ENCODE results near the gene KLHL29.

Gene KLHL29

GRCh38 chr2:23351388-23352141 lies 33.4 kb upstream of the KLHL29 start:
- H3K27ac ChIP-seq (ENCODE audit: low read length): no peak overlapping the region

GRCh38 chr2:23354554-23354953 lies 30.4 kb upstream of the KLHL29 start:
- Histone ChIP-seq H3K4me1 (ENCODE audit: control insufficient read depth in 1 of 2, insufficient read depth in 2 of 2, low read length in 2 of 2) (peaks cover 3 to 15% of the 10 kb centered on the region in 2 donors), H3K9me3 (ENCODE audit: control insufficient read depth in 1 of 2, low read length in 2 of 2) (no peaks in the 10 kb centered on the region), H3K27ac (ENCODE audit: low read length) (no peak overlapping the region), H3K27me3 (ENCODE audit: low read depth, low read length) (no peaks in the 10 kb centered on the region), H3K4me3 (ENCODE audit: low read depth in 1 of 2, low read length in 2 of 2) (no peak overlapping the region), H3K36me3 (ENCODE audit: control insufficient read depth in 1 of 2, insufficient read depth in 2 of 2, low read length in 2 of 2) (no peaks in the 10 kb centered on the region)

More at GRCh38 chr2:23351388-23352141, 33.4 kb upstream of the KLHL29 start:
- Histone ChIP-seq H3K4me1 (ENCODE audit: control insufficient read depth in 1 of 2, insufficient read depth in 2 of 2, low read length in 2 of 2) (peaks cover 3 to 15% of the 10 kb centered on the region in 2 donors), H3K4me3 (ENCODE audit: low read depth in 1 of 2, low read length in 2 of 2) (peak overlapping the region in 1 of 2 donors; percentile 30), H3K27me3 (ENCODE audit: low read depth, low read length) (no peaks in the 10 kb centered on the region), H3K36me3 (ENCODE audit: control insufficient read depth in 1 of 2, insufficient read depth in 2 of 2, low read length in 2 of 2) (no peaks in the 10 kb centered on the region), H3K9me3 (ENCODE audit: control insufficient read depth in 1 of 2, low read length in 2 of 2) (no peaks in the 10 kb centered on the region)

- Histone ChIP-seq H3K4me1 (ENCODE audit: control insufficient read depth in 1 of 2, insufficient read depth in 2 of 2, low read length in 2 of 2) (peaks cover 3 to 15% of the 10 kb centered on the region in 2 donors), H3K27ac (ENCODE audit: low read length) (no peak overlapping the region), H3K4me3 (ENCODE audit: low read depth in 1 of 2, low read length in 2 of 2) (no peak overlapping the region), H3K36me3 (ENCODE audit: control insufficient read depth in 1 of 2, insufficient read depth in 2 of 2, low read length in 2 of 2) (no peaks in the 10 kb centered on the region), H3K27me3 (ENCODE audit: low read depth, low read length) (no peaks in the 10 kb centered on the region), H3K9me3 (ENCODE audit: control insufficient read depth in 1 of 2, low read length in 2 of 2) (no peaks in the 10 kb centered on the region)
Measured at GRCh38 chr2:23355001-23355400, 30.0 kb upstream of the KLHL29 start.

- H3K9me3 ChIP-seq (ENCODE audit: control insufficient read depth in 1 of 2, low read length in 2 of 2): no peaks in the 10 kb centered on the region
- H3K27ac ChIP-seq (ENCODE audit: low read length): no peak overlapping the region
- H3K4me1 ChIP-seq (ENCODE audit: control insufficient read depth in 1 of 2, insufficient read depth in 2 of 2, low read length in 2 of 2): peaks cover 3% of the 10 kb centered on the region in 2 donors
- no peaks in the 10 kb centered on the region for H3K36me3 ChIP-seq (ENCODE audit: control insufficient read depth in 1 of 2, insufficient read depth in 2 of 2, low read length in 2 of 2)
- H3K27me3 ChIP-seq (ENCODE audit: low read depth, low read length): no peaks in the 10 kb centered on the region
- no peak overlapping the region for H3K4me3 ChIP-seq (ENCODE audit: low read depth in 1 of 2, low read length in 2 of 2)
Measured at GRCh38 chr2:23356711-23357110, 28.3 kb upstream of the KLHL29 start.

- peaks cover 0 to 3% of the 10 kb centered on the region in 2 donors for H3K4me1 ChIP-seq (ENCODE audit: control insufficient read depth in 1 of 2, insufficient read depth in 2 of 2, low read length in 2 of 2)
Measured at GRCh38 chr2:23359631-23360567, 25.1 kb upstream of the KLHL29 start.

GRCh38 chr2:23360571-23361125 lies 24.3 kb upstream of the KLHL29 start:
- H3K4me3 ChIP-seq (ENCODE audit: low read depth in 1 of 2, low read length in 2 of 2): no peak overlapping the region
- H3K4me1 ChIP-seq (ENCODE audit: control insufficient read depth in 1 of 2, insufficient read depth in 2 of 2, low read length in 2 of 2): peaks cover 0 to 3% of the 10 kb centered on the region in 2 donors
- no peaks in the 10 kb centered on the region for H3K36me3 ChIP-seq (ENCODE audit: control insufficient read depth in 1 of 2, insufficient read depth in 2 of 2, low read length in 2 of 2)
- no peak overlapping the region for H3K27ac ChIP-seq (ENCODE audit: low read length)
- H3K9me3 ChIP-seq (ENCODE audit: control insufficient read depth in 1 of 2, low read length in 2 of 2): no peaks in the 10 kb centered on the region
- no peaks in the 10 kb centered on the region for H3K27me3 ChIP-seq (ENCODE audit: low read depth, low read length)

More at GRCh38 chr2:23359631-23360567, 25.1 kb upstream of the KLHL29 start:
- H3K27me3 ChIP-seq (ENCODE audit: low read depth, low read length): no peaks in the 10 kb centered on the region
- no peak overlapping the region for H3K4me3 ChIP-seq (ENCODE audit: low read depth in 1 of 2, low read length in 2 of 2)
- H3K9me3 ChIP-seq (ENCODE audit: control insufficient read depth in 1 of 2, low read length in 2 of 2): no peaks in the 10 kb centered on the region
- H3K27ac ChIP-seq (ENCODE audit: low read length): no peak overlapping the region
- no peaks in the 10 kb centered on the region for H3K36me3 ChIP-seq (ENCODE audit: control insufficient read depth in 1 of 2, insufficient read depth in 2 of 2, low read length in 2 of 2)

- Histone ChIP-seq H3K27me3 (ENCODE audit: low read depth, low read length) (no peaks in the 10 kb centered on the region), H3K9me3 (ENCODE audit: control insufficient read depth in 1 of 2, low read length in 2 of 2) (no peaks in the 10 kb centered on the region), H3K27ac (ENCODE audit: low read length) (no peak overlapping the region), H3K4me3 (ENCODE audit: low read depth in 1 of 2, low read length in 2 of 2) (no peak overlapping the region), H3K36me3 (ENCODE audit: control insufficient read depth in 1 of 2, insufficient read depth in 2 of 2, low read length in 2 of 2) (no peaks in the 10 kb centered on the region), H3K4me1 (ENCODE audit: control insufficient read depth in 1 of 2, insufficient read depth in 2 of 2, low read length in 2 of 2) (peaks cover 0 to 3% of the 10 kb centered on the region in 2 donors)
Measured at GRCh38 chr2:23361152-23361551, 23.8 kb upstream of the KLHL29 start.

GRCh38 chr2:23363268-23363667 lies 21.7 kb upstream of the KLHL29 start:
- H3K4me1 ChIP-seq (ENCODE audit: control insufficient read depth in 1 of 2, insufficient read depth in 2 of 2, low read length in 2 of 2): peaks cover 0 to 3% of the 10 kb centered on the region in 2 donors
- no peaks in the 10 kb centered on the region for H3K9me3 ChIP-seq (ENCODE audit: control insufficient read depth in 1 of 2, low read length in 2 of 2)
- no peak overlapping the region for H3K27ac ChIP-seq (ENCODE audit: low read length)
- H3K27me3 ChIP-seq (ENCODE audit: low read depth, low read length): no peaks in the 10 kb centered on the region
- no peaks in the 10 kb centered on the region for H3K36me3 ChIP-seq (ENCODE audit: control insufficient read depth in 1 of 2, insufficient read depth in 2 of 2, low read length in 2 of 2)
- H3K4me3 ChIP-seq (ENCODE audit: low read depth in 1 of 2, low read length in 2 of 2): no peak overlapping the region

GRCh38 chr2:23363831-23364230 lies 21.1 kb upstream of the KLHL29 start:
- Histone ChIP-seq H3K27me3 (ENCODE audit: low read depth, low read length) (no peaks in the 10 kb centered on the region), H3K27ac (ENCODE audit: low read length) (no peak overlapping the region), H3K9me3 (ENCODE audit: control insufficient read depth in 1 of 2, low read length in 2 of 2) (no peaks in the 10 kb centered on the region), H3K36me3 (ENCODE audit: control insufficient read depth in 1 of 2, insufficient read depth in 2 of 2, low read length in 2 of 2) (no peaks in the 10 kb centered on the region), H3K4me3 (ENCODE audit: low read depth in 1 of 2, low read length in 2 of 2) (no peak overlapping the region), H3K4me1 (ENCODE audit: control insufficient read depth in 1 of 2, insufficient read depth in 2 of 2, low read length in 2 of 2) (peaks cover 0 to 3% of the 10 kb centered on the region in 2 donors)

GRCh38 chr2:23366720-23367119 lies 18.3 kb upstream of the KLHL29 start:
- no peaks in the 10 kb centered on the region for H3K9me3 ChIP-seq (ENCODE audit: control insufficient read depth in 1 of 2, low read length in 2 of 2)
- H3K27ac ChIP-seq (ENCODE audit: low read length): no peak overlapping the region
- no peaks in the 10 kb centered on the region for H3K36me3 ChIP-seq (ENCODE audit: control insufficient read depth in 1 of 2, insufficient read depth in 2 of 2, low read length in 2 of 2)
- H3K4me1 ChIP-seq (ENCODE audit: control insufficient read depth in 1 of 2, insufficient read depth in 2 of 2, low read length in 2 of 2): peaks cover 0 to 3% of the 10 kb centered on the region in 2 donors
- no peaks in the 10 kb centered on the region for H3K27me3 ChIP-seq (ENCODE audit: low read depth, low read length)
- H3K4me3 ChIP-seq (ENCODE audit: low read depth in 1 of 2, low read length in 2 of 2): no peak overlapping the region

GRCh38 chr2:23367760-23368159 lies 17.2 kb upstream of the KLHL29 start:
- no peaks in the 10 kb centered on the region for H3K9me3 ChIP-seq (ENCODE audit: control insufficient read depth in 1 of 2, low read length in 2 of 2)

More at GRCh38 chr2:23367760-23368159, 17.2 kb upstream of the KLHL29 start:
- H3K27me3 ChIP-seq (ENCODE audit: low read depth, low read length): no peaks in the 10 kb centered on the region
- H3K4me1 ChIP-seq (ENCODE audit: control insufficient read depth in 1 of 2, insufficient read depth in 2 of 2, low read length in 2 of 2): peaks cover 0 to 3% of the 10 kb centered on the region in 2 donors
- H3K36me3 ChIP-seq (ENCODE audit: control insufficient read depth in 1 of 2, insufficient read depth in 2 of 2, low read length in 2 of 2): no peaks in the 10 kb centered on the region
- no peak overlapping the region for H3K27ac ChIP-seq (ENCODE audit: low read length)
- H3K4me3 ChIP-seq (ENCODE audit: low read depth in 1 of 2, low read length in 2 of 2): no peak overlapping the region
